Activated gamma-delta T cell treated with Interleukin-2 at 50 U/mL for 16 hours (primary cell): ENCODE data around the gene TUBB6.

Source experiments
- DNase-seq: peaks from one replicate; pipeline ENCODE4 v3.0.0-alpha.2; 2020

The TUBB6 gene

DNA sequence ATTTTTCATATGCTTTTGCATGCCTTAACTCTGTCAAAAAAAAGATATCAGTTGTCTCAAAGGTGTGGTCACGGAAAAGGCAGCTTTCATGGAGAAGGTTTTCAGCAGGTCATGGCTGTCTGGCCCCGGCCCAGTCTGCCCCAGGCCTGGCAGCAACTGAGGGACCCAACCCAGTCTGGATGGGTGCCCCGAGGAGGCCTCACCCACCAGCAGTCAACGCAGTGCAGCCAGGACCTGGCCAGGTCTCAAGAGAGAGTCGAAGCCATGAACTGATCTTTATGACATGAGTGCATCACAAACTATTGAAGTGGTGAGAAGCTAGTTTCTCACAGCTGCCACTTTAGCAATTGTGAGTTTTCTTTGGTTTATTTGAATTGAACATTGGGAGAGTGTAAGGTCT lies 7.9 kb downstream of the TUBB6 start:
- no peak for DNase-seq

- DNase-seq: no peak
These were observed 9.8 kb downstream of the TUBB6 start for GRCh38 chr18:12317664-12318333.

GRCh38 chr18:12318334-12318697 lies 10.3 kb downstream of the TUBB6 start:
- DNase-seq: no peak

GRCh38 chr18:12318857-12319256 lies 10.8 kb downstream of the TUBB6 start:
- no peak for DNase-seq

- no peak for DNase-seq
These were observed 13.3 kb downstream of the TUBB6 start for GRCh38 chr18:12321333-12321732.

DNA sequence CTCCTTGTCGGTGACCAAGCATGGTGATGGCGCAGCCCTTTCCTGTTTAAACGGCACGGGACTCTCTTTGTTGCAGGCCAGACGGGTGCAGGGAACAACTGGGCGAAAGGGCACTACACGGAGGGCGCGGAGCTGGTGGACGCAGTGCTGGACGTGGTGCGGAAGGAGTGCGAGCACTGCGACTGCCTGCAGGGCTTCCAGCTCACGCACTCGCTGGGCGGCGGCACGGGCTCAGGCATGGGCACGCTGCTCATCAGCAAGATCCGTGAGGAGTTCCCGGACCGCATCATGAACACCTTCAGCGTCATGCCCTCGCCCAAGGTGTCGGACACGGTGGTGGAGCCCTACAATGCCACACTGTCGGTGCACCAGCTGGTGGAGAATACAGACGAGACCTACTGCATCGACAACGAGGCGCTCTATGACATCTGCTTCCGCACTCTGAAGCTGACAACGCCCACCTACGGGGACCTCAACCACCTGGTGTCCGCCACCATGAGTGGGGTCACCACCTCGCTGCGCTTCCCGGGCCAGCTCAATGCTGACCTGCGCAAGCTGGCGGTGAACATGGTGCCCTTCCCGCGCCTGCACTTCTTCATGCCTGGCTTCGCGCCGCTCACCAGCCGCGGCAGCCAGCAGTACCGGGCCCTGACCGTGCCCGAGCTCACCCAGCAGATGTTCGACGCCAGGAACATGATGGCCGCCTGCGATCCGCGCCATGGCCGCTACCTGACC lies 17.1 kb downstream of the TUBB6 start:
- DNase-seq: no peak

DNA sequence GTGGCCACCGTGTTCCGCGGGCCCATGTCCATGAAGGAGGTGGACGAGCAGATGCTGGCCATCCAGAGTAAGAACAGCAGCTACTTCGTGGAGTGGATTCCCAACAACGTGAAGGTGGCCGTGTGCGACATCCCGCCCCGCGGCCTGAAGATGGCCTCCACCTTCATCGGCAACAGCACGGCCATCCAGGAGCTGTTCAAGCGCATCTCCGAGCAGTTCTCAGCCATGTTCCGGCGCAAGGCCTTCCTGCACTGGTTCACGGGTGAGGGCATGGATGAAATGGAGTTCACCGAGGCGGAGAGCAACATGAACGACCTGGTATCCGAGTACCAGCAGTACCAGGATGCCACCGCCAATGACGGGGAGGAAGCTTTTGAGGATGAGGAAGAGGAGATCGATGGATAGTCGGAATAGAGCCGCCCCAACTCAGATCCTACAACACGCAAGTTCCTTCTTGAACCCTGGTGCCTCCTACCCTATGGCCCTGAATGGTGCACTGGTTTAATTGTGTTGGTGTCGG lies 17.7 kb downstream of the TUBB6 start:
- DNase-seq: no peak

GRCh38 chr18:12326711-12327460 lies 18.8 kb downstream of the TUBB6 start:
- DNase-seq: no peak

GRCh38 chr18:12327510-12328178 lies 19.6 kb downstream of the TUBB6 start:
- peak; percentile 66 for DNase-seq

DNA sequence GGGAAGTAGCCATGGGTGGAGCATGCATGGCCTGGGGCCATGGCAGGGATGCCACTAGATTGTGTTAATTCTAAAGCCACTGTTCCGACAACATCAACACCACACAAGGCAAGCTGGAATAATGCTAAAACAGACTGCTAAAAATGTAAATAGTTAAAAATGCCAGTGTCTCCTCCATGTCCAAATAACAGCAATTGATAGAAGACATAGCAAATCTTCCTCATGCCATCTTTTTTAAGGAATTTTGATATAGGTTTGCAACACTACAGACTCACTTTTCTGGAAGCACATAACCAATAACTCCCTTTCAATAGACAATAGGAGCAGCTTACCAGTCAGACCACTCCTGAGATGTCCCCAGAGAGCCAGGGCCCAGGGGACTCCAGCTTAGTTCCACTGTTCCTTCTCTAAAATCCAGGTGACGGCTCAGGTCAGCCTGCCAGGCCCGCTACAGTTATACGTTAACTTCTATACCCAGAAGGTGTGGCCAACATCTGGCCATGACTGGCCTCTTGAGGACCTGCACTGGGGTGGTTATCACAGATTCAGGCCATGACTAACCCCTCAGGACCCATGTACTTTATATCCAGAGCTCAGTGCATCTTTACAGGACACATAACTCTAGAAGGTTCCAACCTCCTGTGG lies 20.3 kb downstream of the TUBB6 start:
- DNase-seq: no peak

DNA sequence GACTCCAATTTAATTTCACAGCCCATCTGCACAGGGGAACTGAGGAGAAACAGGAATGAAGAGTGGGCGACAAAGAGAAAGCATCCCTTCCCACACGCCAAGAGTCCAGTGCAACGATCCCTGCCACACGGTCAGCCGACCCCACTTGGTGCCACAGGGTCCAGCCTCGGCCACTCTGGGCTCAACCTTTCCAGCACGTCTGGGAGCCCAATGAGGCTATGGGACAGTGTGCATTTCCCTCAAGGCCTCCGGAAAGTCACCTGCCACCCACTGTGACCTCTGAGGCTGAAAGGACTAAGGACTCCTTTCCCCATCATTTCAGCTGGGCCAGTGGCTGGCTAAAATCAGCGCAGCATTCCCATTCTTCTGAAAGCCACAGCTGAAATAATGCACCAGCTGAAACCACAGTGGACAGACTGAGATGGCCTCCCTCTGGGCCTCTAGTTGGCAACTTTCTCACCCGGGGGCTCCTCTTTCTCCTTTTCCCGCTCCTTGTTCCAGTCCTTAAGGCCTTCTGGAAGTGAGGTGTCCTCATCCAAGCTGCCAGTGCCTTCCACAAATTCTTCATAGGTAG lies 21.2 kb downstream of the TUBB6 start:
- no peak for DNase-seq

- no peak for DNase-seq
These were observed 22.7 kb downstream of the TUBB6 start for GRCh38 chr18:12330766-12331165.

- no peak for DNase-seq
These were observed 25.7 kb downstream of the TUBB6 start for GRCh38 chr18:12333506-12334290.

DNA sequence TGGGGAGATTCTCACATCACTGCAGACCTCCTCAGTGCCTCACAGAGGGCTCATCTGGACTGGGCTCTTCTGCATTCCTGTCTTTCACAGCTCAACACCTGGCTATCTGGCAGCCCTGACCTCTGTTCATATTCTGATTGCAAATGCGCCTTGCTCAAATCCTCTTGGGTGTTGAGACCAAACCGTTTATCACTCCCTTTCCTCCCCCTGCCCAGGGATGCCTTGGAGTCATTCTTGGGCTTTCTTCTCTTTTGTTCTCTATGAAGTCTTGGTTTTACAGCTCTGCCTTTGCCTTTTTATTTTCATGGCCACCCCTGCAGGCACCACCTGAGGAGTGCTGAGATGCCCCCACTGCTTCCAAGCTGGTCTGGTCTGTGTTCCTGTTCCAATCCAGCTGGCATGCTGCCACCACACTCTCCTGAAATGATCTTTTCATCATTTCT lies 26.3 kb downstream of the TUBB6 start:
- DNase-seq: no peak

GRCh38 chr18:12334863-12335262 lies 26.8 kb downstream of the TUBB6 start:
- DNase-seq: no peak

DNA sequence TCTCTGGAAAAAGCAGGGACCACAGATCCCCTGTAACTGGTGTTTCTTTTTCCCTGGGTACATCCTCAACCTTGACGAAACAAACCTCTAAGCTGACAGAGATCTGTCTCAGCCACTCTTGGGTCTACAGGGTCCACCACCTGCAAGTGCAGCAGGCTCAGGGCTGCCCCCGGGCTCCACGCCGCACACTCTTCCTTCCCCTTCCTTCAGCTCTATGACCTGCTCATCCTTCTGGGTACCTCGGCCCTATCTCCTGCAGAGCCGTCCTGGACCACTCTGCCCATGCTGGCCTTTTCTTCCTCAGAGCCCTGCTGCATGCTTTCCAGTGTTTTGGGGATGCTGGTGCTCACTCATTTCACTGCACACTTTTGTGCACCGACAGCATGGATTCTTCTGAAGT lies 27.5 kb downstream of the TUBB6 start:
- no peak for DNase-seq

DNA sequence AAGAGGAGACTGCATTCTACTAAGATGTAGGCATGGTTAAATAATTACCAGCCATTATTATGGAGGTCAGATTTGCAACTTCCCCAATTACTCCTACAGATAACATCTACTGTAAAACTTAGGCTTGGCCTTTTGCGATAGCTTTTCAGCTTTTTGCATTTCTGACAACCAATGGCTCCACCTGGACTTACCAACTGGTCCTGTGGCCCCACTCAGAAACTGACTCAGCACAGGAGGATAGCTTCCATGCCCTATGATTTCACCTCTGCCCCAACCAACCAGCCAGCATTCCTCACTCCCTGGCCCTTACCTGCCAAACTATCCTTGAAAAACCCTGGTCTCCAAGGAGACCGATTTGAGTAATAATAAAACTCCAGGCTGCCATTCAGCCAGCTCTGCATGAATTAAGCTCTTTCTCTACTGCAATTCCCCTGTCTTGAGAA lies 28.2 kb downstream of the TUBB6 start:
- no peak for DNase-seq

- DNase-seq: no peak
These were observed 28.8 kb downstream of the TUBB6 start for GRCh38 chr18:12336887-12337286.

- DNase-seq: no peak
These were observed 30.3 kb downstream of the TUBB6 start for GRCh38 chr18:12338382-12338781.

DNA sequence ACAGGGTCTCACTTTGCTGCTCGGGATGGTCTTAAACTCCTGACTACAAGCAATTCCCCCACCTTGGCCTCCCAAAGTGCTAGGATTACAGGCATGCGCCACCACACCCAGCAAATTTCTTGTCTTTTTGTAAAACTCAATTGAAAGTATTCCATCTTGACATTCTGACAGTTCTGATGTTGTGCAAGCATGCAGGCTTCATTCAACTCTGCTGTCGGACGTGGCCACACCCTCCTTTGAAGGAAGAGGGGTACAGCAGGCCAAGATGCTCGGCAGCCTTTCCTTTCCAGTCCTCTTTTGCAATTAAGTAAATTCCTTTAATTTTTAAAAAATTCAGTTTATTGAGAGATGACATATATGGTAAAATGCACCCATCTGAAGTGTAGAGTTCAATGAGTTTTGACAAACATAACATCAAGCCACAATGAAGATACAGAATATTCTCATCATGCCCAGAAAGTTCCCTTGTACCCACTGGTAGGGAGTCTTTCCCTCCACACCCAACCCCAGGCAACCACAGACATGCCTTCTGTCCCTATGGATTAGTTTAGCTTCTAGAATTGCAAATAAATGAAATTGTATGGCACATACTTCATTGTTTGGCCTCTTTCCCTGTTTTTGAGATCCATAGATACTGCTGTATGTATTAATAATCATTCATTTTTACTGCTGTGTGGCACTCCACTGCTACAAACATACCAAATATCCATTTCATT lies 33.1 kb downstream of the TUBB6 start:
- no peak for DNase-seq

- DNase-seq: no peak
These were observed 34.6 kb downstream of the TUBB6 start for GRCh38 chr18:12342661-12343060.
